Measurements from ENCODE around the gene COL15A1. TPM values are rescaled to one million over a fixed set of nuclear protein-coding genes. Genes with fewer than 3 reads are reported as not detected.

The COL15A1 gene
- total and polyA plus RNA-seq, 2 of the 13 experiments (the other 11 are each of a cell fraction or from before 2014, with no cell fraction given), result not detected

DNA sequence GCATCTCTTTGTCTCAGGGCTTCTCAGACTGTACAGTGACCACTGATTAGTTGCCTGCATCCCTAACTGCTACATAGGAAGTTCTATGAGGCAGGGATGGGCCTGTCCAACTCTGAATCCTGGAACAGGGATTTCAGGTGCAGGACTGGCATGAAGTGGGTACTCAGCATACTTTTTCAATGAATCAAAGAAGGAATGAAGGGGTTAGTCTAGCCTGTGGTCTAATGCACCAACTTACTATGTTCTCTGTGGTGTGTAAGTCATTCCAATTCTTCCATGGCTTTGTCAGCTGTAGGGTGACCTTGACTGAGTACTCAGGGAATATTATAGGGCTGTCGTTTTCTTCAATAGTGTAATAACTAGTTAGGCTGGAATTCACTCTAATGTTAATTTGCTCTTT, 8.3 kb downstream of the COL15A1 start:
- ChIA-PET CTCF (ENCODE audit: low intra/inter-chr PET ratio, low total read pairs) (no interaction called here), POLR2A (no interaction called here)
- Histone ChIP-seq H3K79me2 (ENCODE audit: insufficient read depth, low read length) (no peaks in the 10 kb centered on the region), H3K4me2 (ENCODE audit: low read depth, low read length) (no peak overlapping the region), H4K20me1 (ENCODE audit: insufficient read depth, low read length) (no peaks in the 10 kb centered on the region), H3K9me3 (ENCODE audit: low read length) (no peaks in the 10 kb centered on the region), H3K36me3 (replicated peaks in 1 of 2; ENCODE audit: control insufficient read depth in 1 of 2, insufficient read depth in 2 of 2, low read length in 2 of 2) (no peaks in the 10 kb centered on the region), H3K4me1 (ENCODE audit: insufficient read depth, low read length) (no peaks in the 10 kb centered on the region), H3K9ac (ENCODE audit: insufficient read depth, low read depth, low read length) (no peak overlapping the region), H2AFZ (ENCODE audit: low read length) (no peak overlapping the region), H3K27me3 (ENCODE audit: control insufficient read depth in 1 of 2, insufficient read depth in 2 of 2, low read length in 2 of 2) (no peaks in the 10 kb centered on the region), H3K27ac (ENCODE audit: extremely low read length, insufficient read depth, low read length) (no peak overlapping the region), H3K4me3 (replicated peaks in 1 of 3; ENCODE audit: insufficient read depth in 1 of 3, low read depth in 2 of 3, low read length in 3 of 3) (no peak overlapping the region)
- BruUV-seq (replicated peaks), result no TSS peak
- WGBS (ENCODE audit: low lambda C conversion rate), result 0% methylated on average over 1 of the region's 1 CpG
- in situ Hi-C loops (cut with HindIII; ENCODE audit: extremely low pct_ligation_motif_present, low pct_unique_long_range_greater_than_20kb), result no loop called here
- DNase-seq (ENCODE audit: low spot score), result no peak
- no peak for TF ChIP-seq IKZF1 (IDR thresholded peaks at IDR 0.05)
- TF ChIP-seq, protein P1, sequence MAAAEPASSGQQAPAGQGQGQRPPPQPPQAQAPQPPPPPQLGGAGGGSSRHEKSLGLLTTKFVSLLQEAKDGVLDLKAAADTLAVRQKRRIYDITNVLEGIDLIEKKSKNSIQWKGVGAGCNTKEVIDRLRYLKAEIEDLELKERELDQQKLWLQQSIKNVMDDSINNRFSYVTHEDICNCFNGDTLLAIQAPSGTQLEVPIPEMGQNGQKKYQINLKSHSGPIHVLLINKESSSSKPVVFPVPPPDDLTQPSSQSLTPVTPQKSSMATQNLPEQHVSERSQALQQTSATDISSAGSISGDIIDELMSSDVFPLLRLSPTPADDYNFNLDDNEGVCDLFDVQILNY (CRISPR knock-in tag; conservative IDR thresholded peaks at IDR 0.05), result no peak
- TF ChIP-seq ZNF678 (CRISPR knock-in tag; IDR thresholded peaks at IDR 0.05), result no peak
- TF ChIP-seq, protein P2, sequence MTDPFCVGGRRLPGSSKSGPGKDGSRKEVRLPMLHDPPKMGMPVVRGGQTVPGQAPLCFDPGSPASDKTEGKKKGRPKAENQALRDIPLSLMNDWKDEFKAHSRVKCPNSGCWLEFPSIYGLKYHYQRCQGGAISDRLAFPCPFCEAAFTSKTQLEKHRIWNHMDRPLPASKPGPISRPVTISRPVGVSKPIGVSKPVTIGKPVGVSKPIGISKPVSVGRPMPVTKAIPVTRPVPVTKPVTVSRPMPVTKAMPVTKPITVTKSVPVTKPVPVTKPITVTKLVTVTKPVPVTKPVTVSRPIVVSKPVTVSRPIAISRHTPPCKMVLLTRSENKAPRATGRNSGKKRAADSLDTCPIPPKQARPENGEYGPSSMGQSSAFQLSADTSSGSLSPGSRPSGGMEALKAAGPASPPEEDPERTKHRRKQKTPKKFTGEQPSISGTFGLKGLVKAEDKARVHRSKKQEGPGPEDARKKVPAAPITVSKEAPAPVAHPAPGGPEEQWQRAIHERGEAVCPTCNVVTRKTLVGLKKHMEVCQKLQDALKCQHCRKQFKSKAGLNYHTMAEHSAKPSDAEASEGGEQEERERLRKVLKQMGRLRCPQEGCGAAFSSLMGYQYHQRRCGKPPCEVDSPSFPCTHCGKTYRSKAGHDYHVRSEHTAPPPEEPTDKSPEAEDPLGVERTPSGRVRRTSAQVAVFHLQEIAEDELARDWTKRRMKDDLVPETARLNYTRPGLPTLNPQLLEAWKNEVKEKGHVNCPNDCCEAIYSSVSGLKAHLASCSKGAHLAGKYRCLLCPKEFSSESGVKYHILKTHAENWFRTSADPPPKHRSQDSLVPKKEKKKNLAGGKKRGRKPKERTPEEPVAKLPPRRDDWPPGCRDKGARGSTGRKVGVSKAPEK (CRISPR knock-in tag; IDR thresholded peaks at IDR 0.05; ENCODE audit: borderline replicate concordance), result no peak
- no peak for TF ChIP-seq MATR3 (CRISPR knock-in tag; IDR thresholded peaks at IDR 0.05)
- no peak for TF ChIP-seq ZFP90 (CRISPR knock-in tag; IDR thresholded peaks at IDR 0.05; ENCODE audit: borderline replicate concordance)
- no peak for FAIRE-seq
- intact Hi-C loops (cut with micrococcal nuclease; ENCODE audit: unreplicated experiment), result no loop called here
- no peak for ATAC-seq
